Hematopoietic multipotent progenitor cell treated with erythropoietin and hydrocortisone succinate and interleukin-3 and kit ligand, for 15 days (in vitro differentiated cells): ENCODE data around the gene RAF1.
"Not testable (repeated sequence)": the region's sequence is repeated elsewhere in the genome, so short reads cannot be mapped to it uniquely, and the experiment has no call there.

ENCODE experiments used
- DNase-seq: peaks from one replicate; pipeline ENCODE4 v3.0.0-alpha.2; 2015; ENCODE audit warnings: low spot score

The RAF1 gene

DNA sequence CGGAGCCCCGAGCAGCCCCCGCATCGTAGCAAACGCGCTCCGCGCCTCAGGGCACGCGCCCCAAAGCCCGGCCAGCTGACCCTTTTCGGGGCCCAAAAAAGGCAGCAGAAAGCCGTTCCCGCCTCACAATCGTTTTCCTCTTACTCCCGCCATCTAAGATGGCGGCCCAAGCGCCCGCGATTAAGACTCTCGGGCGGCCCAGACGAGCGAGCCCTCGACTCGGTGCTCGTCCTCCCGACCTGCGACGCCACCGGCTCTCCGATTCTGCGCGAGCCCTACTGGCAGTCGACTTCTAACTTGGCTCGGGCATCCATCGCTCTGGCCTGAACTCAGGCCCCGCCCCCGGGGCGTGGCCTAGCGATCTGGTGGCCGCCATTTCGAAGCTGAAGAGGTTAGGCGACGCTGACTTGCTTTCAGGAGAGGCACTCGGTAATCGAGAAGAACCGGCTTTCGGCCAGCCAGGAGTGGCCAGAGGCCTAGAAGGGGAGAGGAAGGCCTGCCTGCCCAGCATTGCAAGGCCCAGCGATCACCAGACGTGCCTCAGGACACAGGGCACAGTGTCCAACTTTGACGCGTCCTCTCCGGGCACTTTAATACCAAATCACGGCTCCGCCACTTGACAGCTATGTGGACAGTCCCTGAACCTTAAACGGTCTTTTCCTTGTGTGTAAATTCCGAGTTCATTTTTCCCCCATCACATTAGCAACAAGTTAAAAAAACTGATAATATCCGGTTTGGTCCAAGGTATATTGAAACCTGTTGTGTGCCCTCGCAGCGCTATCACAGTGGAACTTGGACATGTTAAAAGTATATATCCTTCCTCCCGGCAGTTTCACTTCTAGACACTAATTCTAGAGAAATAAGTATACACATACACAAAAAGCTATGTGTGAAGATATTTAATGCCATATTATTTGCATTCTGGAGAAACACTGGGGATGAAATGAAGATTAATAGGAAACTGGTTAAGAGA is at the start of gene RAF1:
Gene RAF1 (minus strand): TSS at position 182 of the 973 bp plus-strand sequence. CDS start 45,396 bp downstream, outside the sequence.
- DNase-seq: peak; percentile 98

DNA sequence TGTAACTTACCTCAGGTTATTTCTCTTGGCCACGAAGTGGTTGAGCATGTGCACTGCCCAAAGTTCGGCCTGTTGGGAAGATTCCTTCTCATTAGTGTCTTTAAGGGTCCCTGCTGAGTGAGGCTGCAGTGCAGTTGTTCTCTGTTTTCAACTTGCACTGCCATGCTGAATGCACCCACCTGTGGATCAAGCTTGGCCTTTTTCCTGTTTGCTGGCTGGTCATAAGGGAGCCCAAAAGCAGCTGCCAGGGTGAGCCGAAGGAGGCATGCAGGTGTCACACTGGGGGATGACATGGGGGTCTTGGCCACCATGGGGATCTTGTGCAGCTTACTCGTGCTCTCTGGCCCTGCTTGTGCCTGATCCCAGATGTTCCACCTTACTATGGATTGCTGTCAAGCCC is 46.1 kb upstream of the RAF1 start:
- DNase-seq: no peak

DNA sequence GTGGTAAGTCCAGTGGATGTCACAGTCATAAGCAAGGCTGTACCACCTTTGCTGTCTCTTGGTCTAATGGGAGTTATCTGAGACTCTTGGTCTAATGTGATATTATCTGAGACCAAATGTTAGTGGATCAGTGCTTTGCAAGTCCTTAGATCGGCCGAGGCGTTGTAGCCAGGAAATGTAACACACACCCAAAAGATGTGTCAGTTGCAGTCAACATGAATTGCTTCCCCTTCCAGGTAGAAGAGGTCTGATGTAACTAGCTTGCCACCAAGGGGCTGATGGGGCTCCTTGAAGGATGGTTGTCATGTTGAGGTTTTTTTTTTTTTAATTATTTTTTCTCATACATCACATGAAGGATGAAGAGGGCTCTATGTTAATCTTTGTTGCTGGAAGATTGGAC is 45.4 kb upstream of the RAF1 start:
- DNase-seq: no peak

DNA sequence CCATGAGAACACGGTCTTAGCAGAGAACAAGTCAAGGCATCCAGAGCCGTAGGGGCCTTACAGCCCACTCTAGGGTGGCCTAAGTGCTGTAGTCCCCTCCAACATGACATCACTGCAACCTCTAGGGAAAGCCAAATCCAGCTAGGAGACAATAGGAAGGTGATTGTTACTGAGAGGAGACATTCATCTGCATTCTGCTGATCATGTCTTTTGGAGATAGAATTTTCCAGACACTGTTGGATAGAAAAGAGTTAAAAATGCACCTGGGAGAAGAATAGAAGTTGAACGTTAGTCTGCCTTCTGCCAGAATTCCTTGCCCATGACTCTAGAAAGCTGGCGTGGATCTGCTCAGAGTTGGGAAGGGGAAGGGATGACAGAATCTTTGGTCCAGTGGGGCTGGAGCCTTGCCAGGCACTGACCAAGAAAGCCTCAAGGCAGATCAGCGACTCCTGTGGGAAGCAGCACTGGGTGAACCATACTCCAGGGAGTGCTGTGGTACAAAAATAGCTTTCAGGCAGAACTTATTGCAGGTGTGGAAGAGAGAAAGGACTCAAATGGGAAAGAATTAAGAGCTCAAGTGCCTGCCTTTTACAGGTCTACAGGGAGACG is 44.8 kb upstream of the RAF1 start:
- no peak for DNase-seq

DNA sequence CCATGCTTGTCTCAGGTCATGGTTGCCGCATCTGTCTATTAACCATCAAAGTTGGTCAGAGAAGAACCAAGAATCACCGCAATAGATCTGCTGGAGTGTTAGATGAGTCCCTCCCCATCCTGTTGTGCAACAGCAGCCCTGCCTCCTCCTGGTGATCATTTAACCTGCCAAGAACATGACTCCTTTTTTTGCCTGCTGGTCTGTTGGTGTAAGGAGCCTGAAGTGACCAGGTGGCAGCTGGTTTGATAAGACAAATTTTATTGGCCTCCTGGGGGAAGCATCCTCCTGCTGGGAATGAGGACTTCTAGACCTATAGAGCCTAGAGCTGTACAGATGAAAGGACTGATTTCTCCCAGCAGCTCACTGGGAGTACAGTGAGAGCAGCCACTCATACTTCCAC is 43.5 kb upstream of the RAF1 start:
- DNase-seq: no peak

DNA sequence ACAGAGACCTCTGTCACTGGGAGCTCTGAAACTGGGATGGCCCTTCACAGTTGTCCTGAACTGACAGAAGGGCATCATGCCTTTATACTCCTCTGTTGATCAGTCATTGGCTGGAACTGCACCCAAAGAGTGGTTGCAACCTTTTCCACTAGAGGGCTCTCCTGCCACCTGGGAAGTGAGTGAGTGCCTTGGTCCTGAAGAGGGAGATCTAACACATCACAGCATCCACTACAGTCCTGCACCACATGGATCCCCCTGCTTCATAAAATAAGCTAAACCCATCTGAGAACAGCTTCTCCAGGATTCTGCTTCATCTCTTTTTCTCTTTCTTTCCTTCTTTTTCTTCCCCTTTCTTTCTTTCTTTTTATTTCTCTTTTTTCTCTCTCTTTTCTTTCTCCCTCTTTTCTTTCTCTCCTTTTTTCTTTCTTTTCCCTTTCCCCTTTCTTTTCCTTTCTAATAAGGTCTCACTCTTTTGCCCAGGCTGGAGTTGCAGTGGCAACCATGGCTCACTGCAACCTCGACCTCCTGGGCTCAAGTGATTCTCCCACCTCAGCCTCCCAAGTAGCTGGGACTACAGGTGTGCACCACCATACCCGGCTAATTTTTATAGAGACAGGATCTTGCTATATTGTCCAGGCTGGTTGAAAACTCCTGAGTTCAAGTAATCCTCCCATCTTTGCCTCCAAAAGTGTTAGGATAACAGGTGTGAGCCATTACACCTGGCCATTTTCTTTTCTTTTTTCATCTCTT is 42.8 kb upstream of the RAF1 start:
- DNase-seq: peak; percentile 64

DNA sequence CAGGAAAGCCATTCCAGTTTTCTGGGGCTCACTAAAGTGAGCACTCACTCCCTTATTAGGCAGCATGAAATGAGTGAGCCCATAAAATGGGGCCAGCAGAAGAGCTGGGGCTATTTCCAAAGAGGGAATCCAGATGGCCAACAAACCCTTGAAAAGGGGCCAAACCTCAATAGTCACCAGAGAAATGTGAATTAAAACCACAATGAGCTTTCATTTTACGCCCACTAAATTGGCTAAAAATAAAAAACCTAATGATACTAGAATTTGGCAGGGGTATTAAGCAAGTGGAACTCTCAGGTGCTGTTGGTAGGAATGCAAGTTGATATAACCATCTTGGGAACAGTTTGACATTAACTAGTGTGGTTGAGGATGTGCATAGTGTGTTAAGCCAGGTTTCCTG is 42.1 kb upstream of the RAF1 start:
- no peak for DNase-seq

DNA sequence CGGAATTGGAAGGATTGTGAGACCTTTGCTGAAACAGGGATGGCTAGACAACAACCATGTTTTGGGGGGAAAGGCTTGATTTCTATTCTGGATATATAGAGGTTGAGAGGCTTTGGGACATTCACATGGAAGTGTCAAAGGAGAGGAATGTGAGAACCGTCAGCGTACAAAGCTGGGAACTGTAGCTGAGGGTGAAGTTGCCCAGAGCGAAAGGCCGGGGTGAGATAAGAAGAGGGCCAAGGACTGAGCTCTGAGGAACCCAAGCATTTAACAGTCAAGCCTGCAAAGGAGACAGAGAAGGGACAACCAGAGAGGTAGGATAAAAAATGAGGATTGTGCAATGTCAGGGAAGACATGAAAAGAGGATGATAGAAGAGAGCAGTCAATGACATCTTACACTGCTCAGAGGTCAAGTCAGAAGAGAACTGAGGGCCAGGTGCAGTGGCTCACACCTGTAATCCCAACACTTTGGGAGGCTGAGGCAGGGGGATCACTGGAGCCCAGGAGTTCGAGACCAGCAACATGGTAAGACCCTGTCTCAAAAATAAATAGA is 41.5 kb upstream of the RAF1 start:
- no peak for DNase-seq

DNA sequence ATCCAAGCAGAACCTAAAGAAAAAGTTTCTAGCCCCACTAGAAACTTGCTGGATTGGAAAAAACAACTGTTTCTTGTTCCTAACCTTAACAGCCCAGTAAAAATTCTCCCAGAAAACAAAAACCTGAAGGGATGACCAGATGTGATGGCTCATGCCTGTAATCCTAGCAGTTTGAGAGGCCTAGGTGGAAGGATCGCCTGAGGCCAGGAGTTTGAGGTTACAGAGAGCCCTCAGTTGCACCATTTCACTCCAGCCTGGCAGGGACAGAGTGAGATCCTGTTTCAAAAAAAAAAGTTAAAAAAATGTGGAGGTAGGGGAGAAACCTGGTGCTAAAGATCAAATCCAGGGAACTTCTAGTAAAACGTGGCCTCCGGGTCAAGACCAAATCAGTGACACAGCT is 38.6 kb upstream of the RAF1 start:
- DNase-seq: no peak

DNA sequence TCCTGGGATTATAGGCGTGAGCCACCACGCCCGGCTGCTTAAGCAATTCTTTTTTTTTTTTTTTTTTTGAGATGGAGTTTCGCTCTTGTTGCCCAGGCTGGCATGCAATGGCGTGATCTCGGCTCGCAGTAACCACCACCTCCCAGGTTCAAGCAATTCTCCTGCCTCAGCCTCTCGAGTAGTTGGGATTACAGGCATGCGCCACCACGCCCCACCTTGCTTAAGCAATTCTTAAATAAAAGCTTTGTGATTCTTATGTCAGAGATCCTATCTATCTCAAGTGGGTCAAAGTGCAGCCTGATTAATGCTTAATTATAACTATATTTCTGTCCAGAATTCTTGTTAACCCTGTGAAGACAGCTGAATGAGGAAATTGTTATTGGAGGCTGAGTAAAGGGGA is 37.7 kb upstream of the RAF1 start:
- DNase-seq: not testable (repeated sequence)

DNA sequence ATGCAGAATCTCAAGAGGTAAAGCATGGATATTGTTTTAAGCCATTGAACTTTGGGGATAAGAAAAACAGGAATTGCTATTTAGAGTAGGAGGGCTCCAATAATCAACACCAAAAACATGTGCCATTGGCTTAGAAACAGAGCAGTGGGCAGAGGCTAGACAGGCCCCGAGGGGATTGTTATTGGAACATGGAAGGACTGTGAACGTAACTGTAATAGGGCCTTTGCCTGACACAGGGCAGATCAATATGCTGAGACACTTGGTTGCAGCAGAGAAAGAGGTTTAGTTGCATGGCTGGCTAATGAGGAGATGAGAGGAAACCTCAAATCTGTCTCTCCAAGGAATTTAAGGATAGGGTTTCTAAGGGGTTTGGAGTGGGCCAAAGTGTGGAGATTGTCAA is 36.9 kb upstream of the RAF1 start:
- no peak for DNase-seq

DNA sequence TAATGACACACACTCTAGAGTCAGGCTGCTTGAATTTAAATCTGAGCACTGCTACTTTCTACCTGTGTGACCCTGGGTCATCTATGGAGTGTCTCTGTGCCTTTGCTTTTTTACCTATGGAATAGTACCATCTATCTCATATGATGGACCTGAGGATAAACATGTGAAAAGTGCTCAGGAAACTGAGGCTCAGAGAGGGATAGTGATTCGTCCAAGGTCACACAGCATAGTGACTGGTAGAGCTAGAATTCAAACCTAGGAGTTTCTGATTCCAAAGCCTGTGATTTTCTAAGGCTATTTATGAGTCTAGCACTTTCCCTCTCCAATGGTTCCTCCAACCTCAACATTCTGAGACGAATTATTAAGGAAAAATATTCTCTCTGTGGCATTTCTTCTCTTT is 32.0 kb upstream of the RAF1 start:
- no peak for DNase-seq

DNA sequence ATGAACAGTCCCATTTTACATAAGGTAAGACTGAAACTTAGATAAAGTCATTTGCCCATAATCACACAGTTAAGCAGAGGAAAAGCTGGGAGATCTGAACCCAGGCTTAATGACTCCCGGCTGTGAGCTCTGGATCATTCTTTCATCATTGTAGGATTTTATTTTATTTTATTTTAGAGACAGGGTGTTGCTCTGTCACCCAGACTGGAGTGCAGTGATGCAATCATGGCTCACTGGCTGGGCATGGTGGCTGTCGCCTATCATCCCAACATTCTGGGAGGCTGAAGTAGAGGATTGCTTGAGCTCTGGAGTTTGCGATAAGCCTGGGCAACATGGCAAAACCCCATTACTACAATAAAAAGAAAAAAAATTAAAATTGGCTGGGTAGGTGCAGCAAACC is 31.2 kb upstream of the RAF1 start:
- DNase-seq: no peak

DNA sequence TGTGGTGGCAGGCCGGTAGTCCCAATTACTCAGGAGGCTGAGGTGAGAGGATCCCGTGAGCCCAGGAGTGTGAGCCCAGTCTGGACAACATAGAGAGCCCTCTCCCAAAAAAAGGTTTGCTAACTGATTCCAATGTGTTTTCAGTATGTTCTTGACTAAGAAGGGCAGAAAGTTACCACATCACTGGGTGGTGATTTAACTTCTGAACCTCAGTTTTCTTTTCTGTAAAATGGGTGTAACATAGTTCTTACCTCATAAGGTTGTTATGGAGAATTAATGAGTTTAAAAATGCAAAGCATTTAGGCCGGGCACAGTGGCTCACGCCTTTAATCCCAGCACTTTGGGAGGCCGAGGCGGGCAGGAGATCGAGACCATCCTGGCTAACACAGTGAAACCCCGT is 28.5 kb upstream of the RAF1 start:
- DNase-seq: no peak

DNA sequence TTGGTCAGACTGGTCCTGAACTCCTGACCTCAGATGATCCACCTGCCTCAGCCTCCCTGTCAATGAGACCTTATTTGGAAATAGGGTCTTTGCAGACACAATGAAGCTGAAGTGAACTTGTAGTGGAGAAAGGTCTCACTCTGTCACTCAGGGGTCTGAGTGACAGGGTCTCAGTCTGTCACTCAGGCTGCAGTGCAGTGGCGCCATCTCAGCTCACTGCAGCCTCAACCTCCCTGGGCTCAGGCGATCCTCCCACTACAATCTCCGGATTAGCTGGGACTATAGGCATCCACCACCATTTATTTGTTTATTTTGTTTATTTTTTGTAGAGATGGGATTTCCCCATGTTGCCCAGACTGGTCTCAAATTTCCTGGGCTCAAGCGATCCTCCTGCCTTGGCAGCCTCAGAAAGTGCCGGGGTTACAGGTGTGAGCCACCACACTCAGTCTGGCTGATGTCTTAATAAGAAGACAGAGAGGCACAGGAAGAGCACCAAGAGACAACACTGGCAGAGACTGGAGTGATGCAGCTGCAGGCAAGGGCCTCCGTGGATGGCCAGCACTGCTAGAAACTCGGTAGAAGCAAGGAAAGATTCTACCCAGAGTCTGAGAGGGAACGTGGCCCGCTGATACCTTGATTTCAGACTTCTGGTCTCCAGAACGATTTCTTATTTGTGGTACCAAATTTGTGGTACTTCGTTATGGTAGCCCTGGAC is 26.2 kb upstream of the RAF1 start:
- no peak for DNase-seq

DNA sequence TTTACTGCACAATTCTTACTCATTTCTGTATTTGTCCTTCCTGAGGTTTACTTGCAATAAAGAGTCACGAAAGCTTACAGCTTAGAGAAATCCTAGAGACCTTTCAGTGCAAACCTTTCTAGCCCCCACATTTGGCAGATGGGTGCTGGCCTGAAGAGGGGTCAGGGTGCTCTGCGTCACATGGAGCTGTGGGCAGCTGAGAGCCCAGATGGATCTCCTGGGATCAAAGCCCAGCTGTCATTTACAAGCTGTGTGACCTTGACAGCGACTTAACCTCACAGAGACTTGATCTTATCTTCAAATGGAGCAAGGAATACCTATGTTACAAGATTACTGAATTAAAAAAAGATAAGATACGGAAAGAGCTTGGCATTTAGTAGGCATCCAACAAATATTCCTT is 24.0 kb upstream of the RAF1 start:
- DNase-seq: no peak

DNA sequence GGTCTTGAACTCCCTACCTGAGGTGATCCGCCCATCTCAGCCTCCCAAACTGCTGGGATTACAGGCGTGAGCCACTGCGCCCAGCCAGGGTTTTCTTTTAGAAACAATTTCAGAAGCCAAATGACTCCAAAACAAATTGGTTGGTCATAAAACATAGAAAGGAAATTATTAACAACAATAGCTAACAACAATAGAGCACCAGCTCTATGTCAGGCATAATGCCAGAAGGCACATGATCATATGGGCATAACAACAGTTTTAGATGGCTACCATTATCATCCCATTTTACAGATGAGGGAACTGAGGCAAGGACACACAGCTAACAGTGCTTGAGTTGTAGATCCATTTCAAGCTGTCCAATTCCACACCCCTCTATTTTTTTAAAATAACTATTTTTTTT is 22.2 kb upstream of the RAF1 start:
- DNase-seq: no peak

DNA sequence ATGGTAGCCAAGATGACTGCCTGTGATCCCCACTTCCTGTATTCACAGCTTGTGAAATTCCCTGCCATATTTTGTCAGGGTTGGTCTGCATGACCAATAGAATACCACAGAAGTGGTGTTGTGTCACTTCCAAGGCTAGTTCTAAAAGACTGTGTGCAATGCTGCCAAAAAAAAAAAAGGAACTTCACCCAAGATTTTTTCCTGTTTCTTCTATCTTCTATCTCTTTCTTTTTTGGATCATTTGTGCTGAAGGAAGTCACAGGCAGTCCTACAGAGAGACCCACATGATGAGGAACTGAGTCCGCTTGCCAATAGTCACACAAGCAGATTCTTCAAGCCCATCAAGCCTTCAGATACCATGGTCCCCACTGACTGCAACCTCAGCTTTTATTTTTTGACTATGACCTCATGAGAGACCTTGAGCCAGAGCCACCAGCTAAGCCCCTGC is 18.1 kb upstream of the RAF1 start:
- DNase-seq: no peak

DNA sequence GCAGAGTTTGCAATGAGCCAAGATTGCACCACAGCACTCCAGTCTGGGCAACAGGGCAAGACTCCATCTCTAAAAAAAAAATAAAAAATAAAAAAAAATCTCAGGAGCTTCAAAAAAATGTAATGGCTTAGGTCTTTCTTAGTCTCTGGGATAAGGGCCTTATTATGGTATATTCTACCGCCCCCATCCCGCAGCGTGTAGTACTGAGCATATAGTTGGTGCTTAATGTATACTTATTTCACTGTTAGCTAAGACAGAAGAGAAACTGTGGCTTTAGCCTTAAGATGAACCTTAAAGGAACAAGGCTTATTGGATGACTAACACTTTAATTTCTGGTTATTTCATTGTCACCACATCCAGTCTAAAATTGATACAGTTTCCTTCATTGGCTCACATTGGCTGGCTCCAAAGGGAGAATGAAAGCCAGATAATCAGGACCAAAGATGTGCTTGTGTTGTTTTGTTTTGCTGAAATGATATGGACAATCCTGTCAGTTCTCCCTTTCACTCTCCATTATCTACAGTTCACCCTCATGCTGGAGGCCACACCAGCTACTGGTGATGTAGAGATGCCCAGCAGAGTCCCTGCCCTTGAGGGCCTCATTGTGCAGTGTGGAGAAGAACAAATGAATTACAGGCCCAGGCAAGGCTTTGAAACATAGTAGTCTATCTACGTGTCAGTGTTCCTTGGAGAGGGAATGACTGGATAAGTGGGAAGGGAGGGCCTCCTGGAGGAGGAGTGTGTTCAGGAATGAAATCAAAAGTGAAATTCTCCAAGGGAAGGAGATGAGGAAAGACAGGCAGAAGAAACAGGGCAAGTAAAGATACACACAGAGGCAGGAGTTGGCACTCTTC is 17.4 kb upstream of the RAF1 start:
- DNase-seq: no peak

DNA sequence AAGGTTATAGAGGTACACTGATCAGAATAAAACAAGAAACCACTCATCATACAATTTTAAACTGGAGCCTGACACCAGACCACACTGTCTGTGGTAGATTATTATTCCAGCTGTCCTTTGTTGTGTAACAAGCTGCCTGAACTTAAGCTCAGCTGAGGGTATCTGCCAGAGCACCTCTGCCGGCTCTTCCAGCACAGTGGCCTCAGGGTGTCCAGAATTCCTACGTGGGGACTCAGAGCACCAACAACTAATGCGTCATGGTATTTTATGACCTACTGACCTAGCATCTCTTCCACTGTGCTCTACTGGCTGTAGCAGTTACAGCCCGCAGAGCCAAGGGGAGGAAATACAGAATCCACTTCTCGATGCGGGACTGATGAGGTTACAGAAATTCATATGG is 15.6 kb upstream of the RAF1 start:
- no peak for DNase-seq

DNA sequence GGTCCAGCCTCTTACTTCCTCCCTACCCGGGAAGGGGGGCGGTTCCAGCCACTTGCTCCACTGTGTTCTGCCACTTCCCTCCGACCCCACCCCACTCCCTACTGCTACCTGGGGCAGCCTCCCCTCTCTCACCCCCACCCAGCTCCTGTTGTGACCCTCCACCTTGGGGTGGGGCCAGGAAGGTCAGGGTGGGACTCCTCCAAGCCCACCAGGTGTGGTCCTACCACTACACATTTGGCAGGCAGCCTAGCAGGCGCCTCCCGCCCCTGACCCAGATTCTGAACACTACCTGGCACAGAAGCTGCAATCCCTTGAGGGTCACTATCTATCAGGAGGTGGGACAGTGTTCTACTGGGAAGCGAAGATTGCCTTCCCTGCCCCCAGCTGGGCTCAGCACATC is 13.7 kb upstream of the RAF1 start:
- DNase-seq: no peak
